ENCODE results near the gene RNF123.

DNA sequence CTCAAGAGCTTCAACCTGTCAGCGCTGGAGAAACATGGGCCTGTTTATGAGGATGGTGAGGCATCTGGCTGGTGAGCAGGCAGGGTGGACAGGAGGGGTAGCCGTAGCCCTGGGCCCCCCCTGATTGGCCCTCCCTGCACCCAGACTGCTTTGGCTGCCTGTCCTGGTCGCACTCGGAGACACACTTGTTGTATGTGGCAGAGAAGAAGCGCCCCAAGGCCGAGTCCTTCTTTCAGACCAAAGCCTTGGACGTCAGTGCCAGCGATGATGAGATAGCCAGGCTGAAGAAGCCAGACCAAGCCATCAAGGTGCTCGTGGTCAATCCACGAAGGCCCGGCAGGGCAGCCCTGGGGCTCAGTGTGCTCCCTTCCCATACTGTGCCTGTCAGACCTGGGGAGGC lies 13.4 kb upstream of the RNF123 start:
- no peak for TF ChIP-seq TAF1 (IDR thresholded peaks at IDR 0.05; ENCODE audit: low read depth, low read length)
- no peak for TF ChIP-seq POLR2A (IDR thresholded peaks at IDR 0.05; ENCODE audit: low read depth, low read length)
- no peak for TF ChIP-seq POU2F2 (IDR thresholded peaks at IDR 0.05; ENCODE audit: low read depth, low read length)
